ENCODE data around the gene DOP1B. TPM values are rescaled to one million over a fixed set of nuclear protein-coding genes. Genes with fewer than 3 reads are reported as not detected.
A peak's percentile ranks its signal among the peaks of the same experiment; 100 is the strongest.

The DOP1B gene
- total RNA-seq, 1 donor from 2014 or later = 26.1 TPM

DNA sequence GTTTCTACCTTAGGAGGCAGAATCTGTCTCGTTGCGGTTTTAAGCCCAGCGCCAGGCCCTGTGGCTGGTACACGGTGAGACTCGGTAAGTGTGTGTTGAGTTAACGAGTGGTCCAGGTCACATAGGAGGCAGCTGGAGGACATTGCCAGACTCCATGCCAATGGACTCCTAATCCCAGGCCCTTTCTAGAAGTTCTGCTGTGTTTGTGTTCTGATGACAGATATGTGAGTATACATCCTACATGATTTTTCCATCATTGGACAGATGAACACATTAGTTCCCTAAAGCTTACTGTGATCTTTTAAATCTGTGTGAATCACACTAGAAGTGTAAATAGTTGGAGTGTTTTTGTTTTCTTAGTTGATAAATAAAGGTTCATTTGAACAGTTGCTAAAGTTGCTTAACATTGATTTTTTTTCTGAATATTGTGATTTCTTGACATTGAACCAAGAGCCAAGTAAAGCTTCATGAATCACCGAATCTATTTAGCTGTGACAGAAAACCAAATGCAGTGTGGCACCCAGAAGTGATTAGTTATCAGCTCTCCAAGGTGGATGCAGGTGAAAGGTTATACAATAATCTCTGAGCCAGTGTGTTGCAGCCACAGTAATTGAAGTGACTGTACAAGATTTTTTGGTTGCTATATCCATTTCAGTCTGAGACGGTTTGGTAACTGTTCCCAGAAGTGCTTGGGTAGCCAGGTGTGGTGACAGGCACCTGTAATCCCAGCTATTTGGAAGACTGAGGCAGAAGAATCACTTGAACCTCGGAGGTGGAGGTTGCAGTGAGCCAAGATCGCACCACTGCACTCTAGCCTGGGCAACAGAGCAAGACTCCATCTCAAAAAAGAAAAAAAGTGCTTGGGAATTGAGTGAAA, 46.3 kb downstream of the DOP1B start:
- peak overlapping the region; percentile 73 for H3K27ac ChIP-seq (ENCODE audit: low read depth, low read length)
- H3K27ac Mint-ChIP-seq (ENCODE audit: unreplicated experiment) = peak overlapping the region; percentile 89
- TF ChIP-seq CTCF (IDR thresholded peaks at IDR 0.05; ENCODE audit: insufficient read depth, low read depth, low read length) (no peak), EZH2 (IDR thresholded peaks at IDR 0.05; ENCODE audit: insufficient read depth, low read length) (no peak)
- no peak overlapping the region for H2AFZ ChIP-seq (ENCODE audit: low read depth, low read length)
- H3K4me3 ChIP-seq (ENCODE audit: insufficient read depth, low read depth, low read length) = no peak overlapping the region
- H3K27me3 ChIP-seq (ENCODE audit: insufficient read depth, low read length) = no peaks in the 10 kb centered on the region
- peaks cover 29% of the 10 kb centered on the region for H3K4me1 Mint-ChIP-seq (ENCODE audit: low read depth, unreplicated experiment)
- peaks cover 2% of the 10 kb centered on the region for H3K9me3 Mint-ChIP-seq (ENCODE audit: unreplicated experiment)
- H3K9ac ChIP-seq (ENCODE audit: low read length) = peak overlapping the region; percentile 45
- no peaks in the 10 kb centered on the region for H3K79me2 ChIP-seq (ENCODE audit: insufficient read depth, low read length)
- peak overlapping the region; percentile 77 for H3K4me2 ChIP-seq (ENCODE audit: low read length)
- H4K20me1 ChIP-seq (ENCODE audit: insufficient read depth, low read length) = no peaks in the 10 kb centered on the region
- peaks cover 37% of the 10 kb centered on the region for H3K4me1 ChIP-seq (ENCODE audit: insufficient read depth, low read length)
- DNase-seq (ENCODE audit: low read depth) (no peak), FAIRE-seq (no peak)
- H3K36me3 Mint-ChIP-seq (ENCODE audit: low read depth, unreplicated experiment) = peaks cover 9% of the 10 kb centered on the region
- no peaks in the 10 kb centered on the region for H3K9me3 ChIP-seq (ENCODE audit: insufficient read depth, low read depth, low read length)
- peaks cover 5% of the 10 kb centered on the region for H3K36me3 ChIP-seq (ENCODE audit: insufficient read depth, low read length)
- H3K27me3 Mint-ChIP-seq (ENCODE audit: low read depth, unreplicated experiment) = no peaks in the 10 kb centered on the region
- peak overlapping the region; percentile 31 for H3K4me3 Mint-ChIP-seq (ENCODE audit: unreplicated experiment)

GRCh38 chr21:36203603-36203889, 46.9 kb downstream of the DOP1B start:
- DNase-seq (ENCODE audit: low read depth) (peak; percentile 87), FAIRE-seq (no peak)
- no peaks in the 10 kb centered on the region for H3K27me3 ChIP-seq (ENCODE audit: insufficient read depth, low read length)
- H3K27ac ChIP-seq (ENCODE audit: low read depth, low read length) = peak overlapping the region; percentile 73
- Mint-ChIP-seq H3K4me1 (ENCODE audit: low read depth, unreplicated experiment) (peaks cover 34% of the 10 kb centered on the region), H3K9me3 (ENCODE audit: unreplicated experiment) (peaks cover 2% of the 10 kb centered on the region), H3K27me3 (ENCODE audit: low read depth, unreplicated experiment) (no peaks in the 10 kb centered on the region), H3K4me3 (ENCODE audit: unreplicated experiment) (peak overlapping the region; percentile 31), H3K36me3 (ENCODE audit: low read depth, unreplicated experiment) (peaks cover 6% of the 10 kb centered on the region), H3K27ac (ENCODE audit: unreplicated experiment) (peak overlapping the region; percentile 89)
- no peak overlapping the region for H3K4me3 ChIP-seq (ENCODE audit: insufficient read depth, low read depth, low read length)
- TF ChIP-seq EZH2 (IDR thresholded peaks at IDR 0.05; ENCODE audit: insufficient read depth, low read length) (no peak), CTCF (IDR thresholded peaks at IDR 0.05; ENCODE audit: insufficient read depth, low read depth, low read length) (no peak)
- no peak overlapping the region for H2AFZ ChIP-seq (ENCODE audit: low read depth, low read length)
- H4K20me1 ChIP-seq (ENCODE audit: insufficient read depth, low read length) = no peaks in the 10 kb centered on the region
- H3K79me2 ChIP-seq (ENCODE audit: insufficient read depth, low read length) = no peaks in the 10 kb centered on the region
- H3K9me3 ChIP-seq (ENCODE audit: insufficient read depth, low read depth, low read length) = no peaks in the 10 kb centered on the region
- peaks cover 42% of the 10 kb centered on the region for H3K4me1 ChIP-seq (ENCODE audit: insufficient read depth, low read length)
- H3K4me2 ChIP-seq (ENCODE audit: low read length) = peak overlapping the region; percentile 77
- peak overlapping the region; percentile 45 for H3K9ac ChIP-seq (ENCODE audit: low read length)
- peaks cover 5% of the 10 kb centered on the region for H3K36me3 ChIP-seq (ENCODE audit: insufficient read depth, low read length)

- FAIRE-seq (no peak), DNase-seq (ENCODE audit: low read depth) (no peak)
- H3K9ac ChIP-seq (ENCODE audit: low read length) = no peak overlapping the region
- H3K79me2 ChIP-seq (ENCODE audit: insufficient read depth, low read length) = no peaks in the 10 kb centered on the region
- no peaks in the 10 kb centered on the region for H3K36me3 ChIP-seq (ENCODE audit: insufficient read depth, low read length)
- no peaks in the 10 kb centered on the region for H4K20me1 ChIP-seq (ENCODE audit: insufficient read depth, low read length)
- no peaks in the 10 kb centered on the region for H3K27me3 ChIP-seq (ENCODE audit: insufficient read depth, low read length)
- Mint-ChIP-seq H3K4me3 (ENCODE audit: unreplicated experiment) (no peak overlapping the region), H3K4me1 (ENCODE audit: low read depth, unreplicated experiment) (peaks cover 42% of the 10 kb centered on the region), H3K36me3 (ENCODE audit: low read depth, unreplicated experiment) (peaks cover 6% of the 10 kb centered on the region), H3K27ac (ENCODE audit: unreplicated experiment) (peak overlapping the region; percentile 4), H3K9me3 (ENCODE audit: unreplicated experiment) (no peaks in the 10 kb centered on the region), H3K27me3 (ENCODE audit: low read depth, unreplicated experiment) (no peaks in the 10 kb centered on the region)
- no peak overlapping the region for H3K4me2 ChIP-seq (ENCODE audit: low read length)
- H2AFZ ChIP-seq (ENCODE audit: low read depth, low read length) = no peak overlapping the region
- H3K27ac ChIP-seq (ENCODE audit: low read depth, low read length) = no peak overlapping the region
- no peak overlapping the region for H3K4me3 ChIP-seq (ENCODE audit: insufficient read depth, low read depth, low read length)
- peaks cover 53% of the 10 kb centered on the region for H3K4me1 ChIP-seq (ENCODE audit: insufficient read depth, low read length)
- no peak for TF ChIP-seq CTCF (IDR thresholded peaks at IDR 0.05; ENCODE audit: insufficient read depth, low read depth, low read length)
- TF ChIP-seq EZH2 (IDR thresholded peaks at IDR 0.05; ENCODE audit: insufficient read depth, low read length) = no peak
- H3K9me3 ChIP-seq (ENCODE audit: insufficient read depth, low read depth, low read length) = no peaks in the 10 kb centered on the region
These were observed 48.4 kb downstream of the DOP1B start for GRCh38 chr21:36204980-36205379.

Data from astrocyte (in vitro differentiated cells and primary cell).